MM.1S (cell line): ENCODE measurements around the gene HTR3B.

ENCODE experiments used
- CTCF ChIP-seq: fragments of 300-600 bp; sonication (generic); IDR thresholded peaks from 2 replicates; pipeline ENCODE4 v1.5.1; 2016; ENCODE audit warnings: antibody characterized with exemption, low read length, mixed read lengths
- EZH2 ChIP-seq: fragments of 300-600 bp; sonication (generic); optimal IDR thresholded peaks from 2 replicates; pipeline ENCODE3; 2017; ENCODE audit warnings: low read depth, mild to moderate bottlenecking, antibody characterized with exemption, low read length, mixed read lengths
- EZH2phosphoT487 ChIP-seq: fragments of 300-600 bp; sonication (generic); IDR thresholded peaks from 2 replicates; pipeline ENCODE4 v1.6.1; 2018; ENCODE audit warnings: antibody characterized with exemption, low read length

- TF ChIP-seq EZH2 (no peak), CTCF (no peak), EZH2phosphoT487 (no peak)
Observed at GRCh38 chr11:113908098-113908497, 3.5 kb downstream of the HTR3B start.
